HG03280 (cell line): ENCODE measurements around the gene MCC.

ENCODE experiments used
- ATAC-seq: cut with Tn5 transposase; IDR thresholded peaks from one replicate; pipeline ENCODE4 v1.9.1; 2021; ENCODE audit warnings: mild to moderate bottlenecking, moderate library complexity; ENCODE audit not compliant: unreplicated experiment

MCC gene

GRCh38 chr5:113064806-113065205 lies 423.4 kb downstream of the MCC start:
- ATAC-seq = no peak

DNA sequence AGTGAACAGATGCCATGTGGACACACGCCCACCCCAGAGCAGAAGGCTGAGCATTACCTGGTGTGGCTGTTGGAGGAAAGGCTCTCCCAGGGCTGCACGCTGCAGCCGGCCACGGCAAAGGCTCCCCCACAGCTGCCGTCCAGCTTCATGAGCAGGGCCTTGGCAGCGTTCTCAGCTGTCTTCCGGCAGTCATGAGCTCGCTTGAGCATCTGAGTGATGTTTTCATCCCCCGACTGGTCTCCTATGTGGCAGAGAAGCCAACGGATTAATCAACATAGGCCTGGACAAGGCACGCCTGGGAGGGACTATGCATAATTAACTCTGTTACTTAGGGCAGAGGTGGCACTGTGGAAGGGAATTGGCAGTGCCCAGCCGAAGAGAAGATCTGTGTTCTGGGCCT lies 424.3 kb downstream of the MCC start:
- no peak for ATAC-seq

GRCh38 chr5:113062869-113063508 lies 425.3 kb downstream of the MCC start:
- ATAC-seq = no peak

DNA sequence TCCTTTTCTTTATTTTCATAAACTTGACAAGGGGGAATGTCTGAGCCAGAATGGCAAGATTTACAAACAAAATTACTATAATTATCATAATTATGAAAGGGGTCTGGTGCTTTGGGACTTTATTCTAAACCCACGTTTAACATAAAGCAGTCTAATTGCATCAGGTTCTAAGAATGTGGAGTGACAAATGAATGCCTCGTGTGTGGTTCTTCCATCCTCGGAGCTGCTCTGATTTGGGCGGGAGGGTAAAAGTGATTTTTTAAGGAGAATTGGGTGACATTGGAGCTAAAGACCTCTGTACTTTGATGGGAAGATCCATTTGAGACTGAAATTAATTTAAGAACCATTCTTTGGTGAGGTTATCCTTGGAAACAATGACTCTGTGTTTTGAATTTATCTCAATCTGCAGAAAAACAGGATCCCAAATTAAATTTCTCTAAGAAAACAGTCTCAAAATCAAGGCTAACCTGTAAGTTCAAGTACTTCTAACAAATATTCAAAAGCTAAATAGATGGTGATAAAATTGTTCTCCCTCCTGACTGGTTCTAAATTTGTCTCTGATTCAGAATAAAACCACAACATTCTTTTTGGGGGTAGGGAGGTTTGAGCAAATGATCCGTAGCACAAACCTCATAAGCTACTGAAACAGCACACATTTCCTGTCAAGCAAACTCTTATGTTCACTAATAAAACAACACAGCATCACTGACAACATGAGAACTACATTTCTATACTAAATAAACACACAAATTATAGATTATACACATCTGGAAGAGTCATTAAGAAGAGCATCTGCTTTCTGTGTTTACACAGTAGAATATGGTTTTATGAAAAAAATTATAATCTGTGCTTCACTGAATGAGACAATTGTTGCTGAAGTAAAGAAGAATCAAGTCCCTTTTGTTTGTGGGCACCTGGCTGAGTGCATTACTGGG lies 426.1 kb downstream of the MCC start:
- no peak for ATAC-seq

GRCh38 chr5:113060408-113061025 lies 427.7 kb downstream of the MCC start:
- ATAC-seq = no peak

DNA sequence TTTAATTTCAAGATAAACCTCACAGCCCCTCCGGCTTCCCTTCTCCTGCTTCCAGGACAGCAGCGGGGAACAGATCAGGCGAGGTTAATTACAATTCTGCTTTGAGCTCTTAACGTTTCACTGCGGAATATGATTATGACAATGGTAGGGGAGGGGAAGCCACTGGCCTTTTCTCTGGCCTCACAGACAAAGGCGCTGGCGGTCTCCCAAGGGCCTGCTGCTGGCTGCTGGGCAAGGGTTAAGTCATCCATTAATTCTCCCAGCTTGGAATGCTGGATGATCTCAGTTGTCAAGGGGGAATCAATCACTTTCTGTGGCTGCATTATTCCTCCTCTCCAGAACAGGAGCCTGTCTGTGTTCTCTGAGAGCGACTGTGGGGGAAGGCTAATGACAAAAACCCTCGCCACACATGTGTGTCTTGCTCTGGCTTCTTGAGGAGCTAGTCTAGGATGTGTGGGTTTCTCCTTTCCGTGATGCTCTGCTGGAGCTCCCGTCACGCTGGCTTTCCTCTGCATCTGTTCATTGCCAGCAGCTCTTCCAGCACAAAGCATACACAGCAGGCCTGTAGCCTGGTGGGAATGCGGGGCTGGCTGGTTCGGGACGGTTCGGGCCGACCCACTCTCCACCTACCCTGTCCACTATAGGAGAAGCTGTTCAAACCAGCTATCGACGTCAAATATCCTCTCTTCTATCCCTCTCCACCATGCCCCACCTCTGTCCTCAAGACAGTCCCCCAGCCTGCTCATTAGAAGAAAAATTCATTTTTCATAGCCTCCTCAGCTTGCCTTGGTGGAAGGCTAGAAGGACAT lies 428.8 kb downstream of the MCC start:
- ATAC-seq = no peak

GRCh38 chr5:113058706-113059226 lies 429.5 kb downstream of the MCC start:
- ATAC-seq = no peak

DNA sequence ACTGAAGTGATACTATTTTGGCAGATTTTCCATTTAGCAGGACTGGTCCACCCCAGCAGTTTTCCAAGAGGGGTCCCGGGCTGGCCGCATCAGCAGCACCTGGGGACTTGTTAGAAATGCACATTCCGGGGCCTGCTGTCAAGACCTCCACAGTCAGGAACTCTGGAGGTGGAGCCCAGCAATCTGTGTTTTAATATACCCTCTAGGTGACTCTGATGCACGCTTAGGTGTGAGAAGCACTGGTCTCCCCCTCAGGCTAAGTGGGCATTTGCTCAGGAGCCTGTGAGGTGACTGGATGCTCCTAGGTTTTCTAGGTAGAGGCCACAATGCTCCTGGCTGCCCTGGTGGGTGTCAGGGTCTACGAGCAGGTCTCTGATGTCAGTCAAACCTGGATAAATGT lies 430.0 kb downstream of the MCC start:
- no peak for ATAC-seq

GRCh38 chr5:113057557-113057984 lies 430.7 kb downstream of the MCC start:
- no peak for ATAC-seq

DNA sequence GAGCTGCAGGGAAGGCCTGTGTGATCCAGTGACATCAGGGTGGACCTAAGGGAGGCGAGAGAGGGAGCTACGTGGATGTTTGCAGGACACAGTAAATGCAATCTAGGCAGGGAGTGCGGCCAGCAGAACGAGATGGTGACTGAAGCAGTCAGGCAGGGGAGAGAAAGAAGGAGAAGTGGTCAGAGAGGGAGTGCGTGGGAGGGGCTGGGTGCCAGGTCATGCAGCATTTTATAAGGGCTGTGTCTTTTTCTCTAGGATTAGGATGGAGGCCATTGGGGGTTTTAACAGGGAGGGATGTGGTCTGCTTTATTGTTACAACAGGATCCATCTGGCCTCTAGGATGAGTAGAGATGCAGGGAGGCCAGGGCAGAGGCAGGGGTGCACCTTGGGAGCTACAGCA lies 431.3 kb downstream of the MCC start:
- no peak for ATAC-seq

DNA sequence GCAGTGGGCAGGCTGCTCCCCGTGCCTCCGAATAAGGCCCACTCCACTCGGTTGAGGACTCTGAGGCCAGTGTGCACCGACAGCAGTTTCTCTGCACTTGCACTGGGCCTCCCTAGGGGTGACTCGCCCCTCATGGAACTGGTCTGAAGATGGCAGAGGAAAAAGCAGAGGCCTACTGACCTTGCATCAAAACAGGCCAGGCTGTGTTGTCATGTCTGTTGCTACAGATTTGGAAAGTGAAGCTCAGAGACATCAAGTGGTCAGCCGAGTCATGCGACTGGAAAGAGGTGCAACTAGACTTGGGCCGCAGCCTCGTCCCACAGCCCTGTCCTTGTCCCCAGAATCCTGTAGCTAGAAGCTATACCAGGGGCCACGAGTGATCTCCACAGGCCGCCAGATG lies 433.4 kb downstream of the MCC start:
- no peak for ATAC-seq

DNA sequence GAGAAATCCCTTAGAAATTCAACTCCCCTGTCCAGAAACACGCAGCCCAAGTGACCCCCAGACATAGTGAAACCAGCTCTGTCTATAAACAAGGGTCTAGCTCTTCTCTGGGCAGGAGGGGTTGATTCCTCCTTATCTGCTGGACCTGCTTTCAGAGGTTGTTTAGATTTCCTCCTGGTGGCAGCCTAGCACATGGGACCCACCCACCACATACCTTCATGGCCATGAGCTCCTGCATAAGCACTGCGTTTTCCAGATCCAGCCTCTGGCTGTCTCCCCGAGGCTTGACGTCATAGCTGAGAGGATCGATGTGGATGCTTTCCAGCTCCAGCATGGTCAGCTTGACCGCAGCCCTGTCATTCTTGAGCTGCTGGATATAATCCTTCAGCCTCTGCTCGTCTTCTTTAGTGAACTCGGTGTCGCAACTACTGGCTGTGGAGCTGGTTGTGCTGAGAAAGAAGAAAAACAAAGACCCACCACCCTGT lies 434.7 kb downstream of the MCC start:
- ATAC-seq = no peak

DNA sequence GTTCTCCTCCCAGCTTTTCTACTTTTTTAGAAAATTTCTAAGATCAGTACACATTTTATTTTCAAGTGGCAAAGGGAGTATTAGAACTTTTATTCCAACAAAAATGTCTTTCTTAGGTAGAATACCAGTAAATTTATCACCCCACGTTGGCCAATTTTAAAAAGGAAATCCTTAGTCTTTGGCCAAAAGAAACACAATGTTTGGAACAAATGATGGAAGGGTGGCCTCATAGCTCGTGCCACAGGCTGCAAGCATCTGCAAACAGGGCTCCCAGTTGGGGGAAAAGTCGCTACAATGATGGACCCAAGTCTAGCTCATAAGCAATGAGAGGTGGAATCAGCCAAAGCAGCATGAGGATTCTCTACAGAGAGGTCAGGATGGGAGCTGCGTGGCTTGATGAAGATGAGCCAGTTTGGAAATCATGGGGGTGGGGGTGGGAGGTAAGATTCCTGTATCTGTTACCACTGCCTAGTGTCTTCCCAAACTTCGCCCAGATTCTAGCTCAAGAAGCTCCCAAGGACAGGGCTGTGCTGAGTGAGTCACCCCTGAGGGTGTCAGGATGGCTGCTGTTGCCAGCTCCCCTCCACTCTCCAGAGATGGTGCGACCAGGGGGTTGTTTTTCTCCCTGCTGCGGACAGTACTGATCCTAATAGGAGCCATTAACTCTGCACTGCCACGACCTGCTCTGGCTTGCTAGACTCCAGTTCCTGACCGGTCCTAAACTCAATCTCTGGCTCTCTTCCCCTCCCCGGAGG lies 436.0 kb downstream of the MCC start:
- no peak for ATAC-seq

DNA sequence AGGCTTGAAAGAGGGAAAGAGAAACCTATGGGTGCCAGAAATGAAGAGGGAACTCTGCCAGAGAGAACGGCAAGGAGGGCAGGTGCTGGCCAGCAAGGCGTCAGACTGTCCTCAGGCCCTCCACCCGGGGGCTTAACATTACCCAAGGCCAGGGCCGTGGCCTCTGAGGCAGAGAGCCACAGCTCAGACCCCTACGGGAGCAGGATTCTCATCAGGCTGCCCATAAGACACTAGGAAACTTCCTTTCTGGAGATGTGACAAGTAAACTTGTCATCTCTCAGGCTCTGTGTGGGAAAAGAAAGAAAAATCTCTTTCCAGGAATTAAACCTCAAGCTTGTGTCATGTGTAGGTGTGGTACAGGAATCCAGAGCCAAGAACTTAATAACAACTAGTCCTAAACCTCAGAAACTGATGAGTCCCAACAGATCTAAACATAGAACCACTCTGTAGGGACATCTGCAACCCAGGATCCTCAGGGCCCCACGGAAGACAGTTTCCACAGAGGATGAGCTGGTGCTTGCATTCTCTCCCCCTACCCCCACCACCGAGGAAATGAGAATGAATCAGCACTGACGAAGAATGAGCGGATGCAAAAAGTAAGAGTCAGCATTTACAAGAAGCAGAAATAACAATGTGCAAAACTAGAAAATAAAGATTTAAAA lies 437.4 kb downstream of the MCC start:
- no peak for ATAC-seq

GRCh38 chr5:113048931-113049330 lies 439.3 kb downstream of the MCC start:
- no peak for ATAC-seq

GRCh38 chr5:113047733-113048652 lies 440.3 kb downstream of the MCC start:
- peak; percentile 85 for ATAC-seq

DNA sequence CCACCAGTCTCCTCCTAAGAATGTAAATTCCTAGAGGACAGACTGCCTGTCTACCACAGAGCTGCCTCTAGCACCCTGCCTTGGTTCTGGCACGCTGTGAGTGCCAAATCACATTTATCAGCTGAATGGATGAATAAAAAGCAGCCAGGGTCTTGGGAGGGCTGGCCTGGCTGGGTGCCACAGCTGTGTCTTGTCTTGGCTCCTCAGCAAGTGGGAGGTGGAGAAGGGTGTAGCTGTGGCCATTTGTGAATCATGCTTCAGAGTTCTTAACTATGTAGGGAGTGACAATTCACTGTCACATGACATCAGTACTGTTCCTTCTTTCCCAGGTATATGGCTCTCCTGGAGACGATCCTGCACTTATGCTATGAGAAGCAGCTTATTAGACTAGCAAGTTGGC lies 441.0 kb downstream of the MCC start:
- no peak for ATAC-seq

DNA sequence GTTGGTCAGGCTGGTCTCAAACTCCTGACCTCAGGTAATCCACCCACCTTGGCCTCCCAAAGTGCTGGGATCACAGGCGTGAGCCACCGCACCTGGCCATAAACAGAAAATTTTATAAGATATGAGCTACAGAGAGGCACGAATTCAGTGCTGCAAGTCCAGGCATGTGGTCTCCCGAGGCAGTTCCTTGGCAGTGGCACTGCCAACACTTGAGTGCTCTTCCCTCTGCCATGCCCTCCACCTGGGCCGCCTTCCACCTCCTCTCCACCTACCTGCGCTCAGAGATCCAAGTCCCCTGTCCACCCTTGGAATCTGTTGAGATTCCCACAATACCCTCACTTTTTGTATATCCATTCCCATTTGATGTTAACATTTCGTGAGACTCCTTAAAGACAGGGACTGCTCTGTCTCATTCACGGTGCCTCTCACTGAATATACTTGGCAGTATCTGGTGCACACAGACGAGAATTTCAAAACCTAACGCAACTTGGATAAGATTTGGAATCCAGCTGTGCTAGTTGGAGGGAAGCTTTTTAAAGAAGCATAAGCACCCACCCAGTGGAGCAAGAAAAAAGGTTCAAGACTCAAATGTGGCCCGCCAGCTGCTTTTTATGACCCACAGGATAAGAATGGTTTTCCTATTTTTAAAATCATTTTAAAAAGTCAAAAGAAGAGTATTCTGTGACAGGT lies 443.3 kb downstream of the MCC start:
- no peak for ATAC-seq
